GM12864 (cell line): ENCODE results near the gene SLC22A16.

Source experiments
- DNase-seq: peaks from one replicate; pipeline ENCODE4 v3.0.0-alpha.2; 2011; ENCODE audit warnings: low read depth
- H3K4me3 ChIP-seq: 2 replicates; pipeline ENCODE4 v1.5.1; 2011; ENCODE audit warnings: mild to moderate bottlenecking, low read depth, low read length, control low read depth
- CTCF ChIP-seq: IDR thresholded peaks from 2 replicates; pipeline ENCODE4 v1.5.1; 2011; ENCODE audit warnings: low read depth, mild to moderate bottlenecking, moderate library complexity, low read length, control low read depth, inconsistent platforms; ENCODE audit errors: missing control alignments

Gene SLC22A16

GRCh38 chr6:110409794-110410193 lies 66.6 kb downstream of the SLC22A16 start:
- no peak overlapping the region for H3K4me3 ChIP-seq
- no peak for DNase-seq
- TF ChIP-seq CTCF: no peak

GRCh38 chr6:110408901-110409300 lies 67.5 kb downstream of the SLC22A16 start:
- no peak overlapping the region for H3K4me3 ChIP-seq
- no peak for DNase-seq
- TF ChIP-seq CTCF: peak; percentile 11

- no peak overlapping the region for H3K4me3 ChIP-seq
- no peak for TF ChIP-seq CTCF
- no peak for DNase-seq
Observed at GRCh38 chr6:110404607-110405006, 71.8 kb downstream of the SLC22A16 start.

- TF ChIP-seq CTCF: no peak
- no peak overlapping the region for H3K4me3 ChIP-seq
- DNase-seq: no peak
Observed at GRCh38 chr6:110401585-110402176, 74.7 kb downstream of the SLC22A16 start.

GRCh38 chr6:110400208-110400607 lies 76.2 kb downstream of the SLC22A16 start:
- no peak overlapping the region for H3K4me3 ChIP-seq
- TF ChIP-seq CTCF: no peak
- DNase-seq: no peak

- no peak overlapping the region for H3K4me3 ChIP-seq
- TF ChIP-seq CTCF: no peak
- no peak for DNase-seq
Observed at GRCh38 chr6:110399219-110400071, 77.0 kb downstream of the SLC22A16 start.

GRCh38 chr6:110398778-110399177 lies 77.6 kb downstream of the SLC22A16 start:
- DNase-seq: no peak
- no peak overlapping the region for H3K4me3 ChIP-seq
- TF ChIP-seq CTCF: no peak
